GM12865 (cell line): ENCODE data around the gene SLC25A4.
A peak's percentile ranks its signal among the peaks of the same experiment; 100 is the strongest.

ENCODE experiments used
- DNase-seq: peaks from one replicate; pipeline ENCODE4 v3.0.0; 2010; ENCODE audit warnings: low read depth
- H3K4me3 ChIP-seq: 2 replicates; pipeline ENCODE4 v1.5.1; 2011; ENCODE audit warnings: mild to moderate bottlenecking, low read depth, low read length, control low read depth
- CTCF ChIP-seq: IDR thresholded peaks from 2 replicates; pipeline ENCODE4 v1.5.1; 2011; ENCODE audit warnings: low read length, control low read depth, low read depth, inconsistent platforms; ENCODE audit not compliant: insufficient read depth; ENCODE audit errors: missing control alignments

SLC25A4 gene

GRCh38 chr4:185119927-185120630 lies 23.0 kb upstream of the SLC25A4 start:
- no peak for TF ChIP-seq CTCF
- DNase-seq, result peak; percentile 69
- no peak overlapping the region for H3K4me3 ChIP-seq

GRCh38 chr4:185120631-185120946 lies 22.5 kb upstream of the SLC25A4 start:
- no peak for DNase-seq
- H3K4me3 ChIP-seq, result no peak overlapping the region

GRCh38 chr4:185122681-185123345 lies 20.3 kb upstream of the SLC25A4 start:
- TF ChIP-seq CTCF, result no peak
- peak overlapping the region; percentile 4; the same call in 1 of the 2 replicates for H3K4me3 ChIP-seq
- peak; percentile 76 for DNase-seq

More at GRCh38 chr4:185120631-185120946, 22.5 kb upstream of the SLC25A4 start:
- TF ChIP-seq CTCF, result no peak

DNA sequence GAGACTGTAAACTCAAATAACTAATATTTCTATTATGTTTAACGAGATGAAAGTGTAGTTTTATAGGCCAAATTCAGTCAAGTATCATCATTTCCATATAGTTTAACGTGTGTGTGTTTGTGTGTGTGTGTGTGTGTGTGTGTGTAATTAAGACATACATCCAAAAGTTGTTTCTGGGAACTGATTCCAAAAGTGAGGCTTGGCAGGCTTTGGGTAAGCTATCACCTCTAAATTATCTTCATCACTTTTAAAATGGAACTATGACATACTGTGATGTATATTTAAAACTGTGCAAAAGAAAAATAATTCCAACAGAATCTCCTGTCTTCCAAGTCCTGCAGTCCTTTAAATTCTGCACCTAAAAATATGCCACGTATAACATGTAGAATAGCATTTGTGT lies 19.1 kb upstream of the SLC25A4 start:
- no peak overlapping the region for H3K4me3 ChIP-seq
- DNase-seq, result no peak
- no peak for TF ChIP-seq CTCF

- no peak for TF ChIP-seq CTCF
- no peak for DNase-seq
- H3K4me3 ChIP-seq, result no peak overlapping the region
Measured at GRCh38 chr4:185127021-185127925, 15.8 kb upstream of the SLC25A4 start.

DNA sequence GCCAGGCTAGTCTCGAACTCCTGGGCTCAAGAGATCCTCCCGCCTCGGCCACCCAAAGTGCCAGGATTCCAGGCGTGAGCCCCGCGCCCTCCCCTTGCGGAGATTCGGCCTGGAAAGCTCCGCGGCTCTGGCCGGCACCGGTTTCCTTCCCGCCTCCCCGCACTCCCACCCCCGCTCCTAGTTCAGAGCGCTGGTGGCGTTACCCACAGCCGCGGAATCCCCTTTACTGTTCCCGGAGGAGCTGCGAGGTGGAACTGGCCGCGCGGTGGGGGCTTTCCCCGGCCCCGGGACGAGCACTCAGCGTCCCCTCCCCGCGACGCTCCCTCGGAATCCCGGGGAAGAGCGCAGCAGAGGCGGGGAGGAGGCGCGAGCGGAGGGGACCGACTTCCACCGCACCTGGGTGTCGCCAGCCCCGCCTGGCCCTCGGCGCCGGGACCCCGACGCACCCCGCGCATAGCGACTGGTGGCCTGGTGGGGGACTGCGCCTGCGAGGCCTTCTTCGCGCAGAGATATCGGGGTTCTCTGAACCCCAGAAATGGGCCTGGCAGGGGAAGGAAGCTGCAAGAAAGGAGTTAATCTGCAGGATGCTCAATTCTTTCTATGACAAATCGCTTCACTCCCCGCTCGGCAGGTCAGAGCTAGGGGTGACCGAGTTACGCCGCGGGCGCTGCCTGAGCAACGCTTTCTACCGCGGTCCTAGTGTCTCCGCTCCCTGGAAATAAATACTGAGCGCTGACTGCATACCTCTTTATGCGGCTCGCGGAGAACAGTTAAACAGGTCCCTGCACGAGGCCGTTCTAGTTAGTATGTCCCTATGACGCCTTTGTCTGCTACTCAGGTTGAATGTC lies 14.6 kb upstream of the SLC25A4 start:
- H3K4me3 ChIP-seq, result peak overlapping the region; percentile 2; the same call in 1 of the 2 replicates
- DNase-seq, result no peak
- no peak for TF ChIP-seq CTCF
